ENCODE data around the gene ADM2. TPM values are rescaled to one million over a fixed set of nuclear protein-coding genes. Genes with fewer than 3 reads are reported as not detected.

ADM2 gene
- total RNA-seq, 1 donor from 2014 or later = 23.0 TPM

DNA sequence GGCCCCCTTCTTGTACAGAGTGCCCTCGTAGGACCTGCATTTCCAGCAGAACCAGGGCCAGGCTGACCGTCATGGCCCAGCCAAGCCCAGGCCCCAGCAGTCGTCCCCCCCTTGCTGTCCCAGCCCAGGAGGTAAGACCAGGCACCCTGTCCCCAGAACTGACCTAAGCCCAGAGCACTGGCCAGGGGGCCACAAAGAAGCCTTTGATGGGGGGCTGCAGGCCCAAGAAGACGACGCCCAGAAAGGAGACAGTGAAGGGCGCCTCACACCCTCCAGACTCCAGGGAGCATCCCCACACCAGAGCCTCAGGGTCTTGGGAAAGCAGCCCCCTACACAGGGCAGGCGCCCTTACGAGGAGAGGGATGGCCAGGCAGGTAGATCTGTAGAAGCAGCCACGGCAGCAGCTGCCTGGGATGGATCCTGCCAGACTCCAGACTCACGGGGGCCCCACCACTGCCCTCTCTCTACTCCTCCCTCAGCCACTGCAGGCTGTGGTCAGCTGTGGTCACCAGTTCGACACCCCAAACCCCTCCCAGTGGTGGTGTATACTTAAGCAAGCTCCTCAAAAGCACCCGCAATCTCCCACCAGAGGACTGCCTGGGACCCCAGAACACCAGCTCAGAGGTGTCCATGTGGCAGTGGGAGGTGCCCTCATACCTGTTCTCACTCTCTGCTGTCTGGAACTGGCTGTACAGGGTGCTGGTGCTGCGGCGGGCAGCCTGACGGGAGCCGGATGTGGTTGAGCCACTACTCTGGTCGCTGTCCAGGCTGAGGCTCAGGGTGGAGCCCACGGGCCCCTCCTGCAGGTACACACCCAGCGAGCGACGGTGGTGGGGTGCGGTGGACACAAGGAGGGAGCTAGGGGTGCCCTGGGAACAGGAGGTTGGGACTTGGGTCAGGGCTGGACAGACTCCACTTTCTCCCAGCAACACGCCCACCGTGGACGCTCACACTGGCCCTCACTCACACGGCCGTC is 33.5 kb upstream of the ADM2 start:
- Mint-ChIP-seq H3K4me3 (ENCODE audit: unreplicated experiment) (no peak overlapping the region), H3K4me1 (ENCODE audit: low read depth, unreplicated experiment) (peaks cover 3% of the 10 kb centered on the region), H3K36me3 (ENCODE audit: low read depth, unreplicated experiment) (peaks cover 7% of the 10 kb centered on the region), H3K27me3 (ENCODE audit: low read depth, unreplicated experiment) (no peaks in the 10 kb centered on the region), H3K27ac (ENCODE audit: unreplicated experiment) (peak overlapping the region; percentile 72), H3K9me3 (ENCODE audit: unreplicated experiment) (no peaks in the 10 kb centered on the region)
- H3K4me2 ChIP-seq (ENCODE audit: low read length) = no peak overlapping the region
- H2AFZ ChIP-seq (ENCODE audit: low read depth, low read length) = no peak overlapping the region
- peaks cover 44% of the 10 kb centered on the region for H4K20me1 ChIP-seq (ENCODE audit: insufficient read depth, low read length)
- H3K36me3 ChIP-seq (ENCODE audit: insufficient read depth, low read length) = peaks cover 4% of the 10 kb centered on the region
- no peak overlapping the region for H3K4me3 ChIP-seq (ENCODE audit: insufficient read depth, low read depth, low read length)
- no peaks in the 10 kb centered on the region for H3K79me2 ChIP-seq (ENCODE audit: insufficient read depth, low read length)
- no peaks in the 10 kb centered on the region for H3K27me3 ChIP-seq (ENCODE audit: insufficient read depth, low read length)
- no peak overlapping the region for H3K9ac ChIP-seq (ENCODE audit: low read length)
- no peak overlapping the region for H3K27ac ChIP-seq (ENCODE audit: low read depth, low read length)
- no peak for TF ChIP-seq EZH2 (IDR thresholded peaks at IDR 0.05; ENCODE audit: insufficient read depth, low read length)
- TF ChIP-seq, protein P1, sequence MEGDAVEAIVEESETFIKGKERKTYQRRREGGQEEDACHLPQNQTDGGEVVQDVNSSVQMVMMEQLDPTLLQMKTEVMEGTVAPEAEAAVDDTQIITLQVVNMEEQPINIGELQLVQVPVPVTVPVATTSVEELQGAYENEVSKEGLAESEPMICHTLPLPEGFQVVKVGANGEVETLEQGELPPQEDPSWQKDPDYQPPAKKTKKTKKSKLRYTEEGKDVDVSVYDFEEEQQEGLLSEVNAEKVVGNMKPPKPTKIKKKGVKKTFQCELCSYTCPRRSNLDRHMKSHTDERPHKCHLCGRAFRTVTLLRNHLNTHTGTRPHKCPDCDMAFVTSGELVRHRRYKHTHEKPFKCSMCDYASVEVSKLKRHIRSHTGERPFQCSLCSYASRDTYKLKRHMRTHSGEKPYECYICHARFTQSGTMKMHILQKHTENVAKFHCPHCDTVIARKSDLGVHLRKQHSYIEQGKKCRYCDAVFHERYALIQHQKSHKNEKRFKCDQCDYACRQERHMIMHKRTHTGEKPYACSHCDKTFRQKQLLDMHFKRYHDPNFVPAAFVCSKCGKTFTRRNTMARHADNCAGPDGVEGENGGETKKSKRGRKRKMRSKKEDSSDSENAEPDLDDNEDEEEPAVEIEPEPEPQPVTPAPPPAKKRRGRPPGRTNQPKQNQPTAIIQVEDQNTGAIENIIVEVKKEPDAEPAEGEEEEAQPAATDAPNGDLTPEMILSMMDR (IDR thresholded peaks at IDR 0.05; ENCODE audit: insufficient read depth, low read depth, low read length) = no peak
- DNase-seq (ENCODE audit: low read depth) (no peak), FAIRE-seq (no peak)
- peaks cover 7% of the 10 kb centered on the region for H3K4me1 ChIP-seq (ENCODE audit: insufficient read depth, low read length)
- H3K9me3 ChIP-seq (ENCODE audit: insufficient read depth, low read depth, low read length) = no peaks in the 10 kb centered on the region

DNA sequence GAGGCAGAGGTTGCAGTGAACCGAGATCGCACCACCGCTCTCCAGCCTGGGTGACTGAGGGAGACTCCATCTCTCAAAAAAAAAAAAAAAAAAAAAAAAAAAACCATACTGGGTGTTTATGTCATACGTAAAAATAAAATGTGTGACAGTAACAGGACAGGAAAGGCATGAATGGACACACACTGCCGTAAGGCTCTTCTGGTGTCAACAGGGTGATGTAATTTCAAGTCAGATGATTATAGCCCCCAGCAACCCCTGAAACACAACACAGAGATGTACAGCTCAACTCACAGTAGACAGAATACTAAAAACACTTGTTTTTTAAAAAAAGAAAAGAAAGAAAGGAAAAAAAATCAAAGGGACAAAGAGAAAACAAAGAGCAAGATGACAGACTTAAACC is 28.7 kb upstream of the ADM2 start:
- Histone ChIP-seq H3K27ac (ENCODE audit: low read depth, low read length) (no peak overlapping the region), H2AFZ (ENCODE audit: low read depth, low read length) (no peak overlapping the region), H3K4me3 (ENCODE audit: insufficient read depth, low read depth, low read length) (no peak overlapping the region), H3K9me3 (ENCODE audit: insufficient read depth, low read depth, low read length) (no peaks in the 10 kb centered on the region), H3K9ac (ENCODE audit: low read length) (no peak overlapping the region), H3K27me3 (ENCODE audit: insufficient read depth, low read length) (no peaks in the 10 kb centered on the region), H3K36me3 (ENCODE audit: insufficient read depth, low read length) (peaks cover 8% of the 10 kb centered on the region), H3K4me1 (ENCODE audit: insufficient read depth, low read length) (no peaks in the 10 kb centered on the region), H3K4me2 (ENCODE audit: low read length) (no peak overlapping the region), H4K20me1 (ENCODE audit: insufficient read depth, low read length) (peaks cover 20% of the 10 kb centered on the region), H3K79me2 (ENCODE audit: insufficient read depth, low read length) (no peaks in the 10 kb centered on the region)
- FAIRE-seq = no peak
- no peak overlapping the region for H3K4me3 Mint-ChIP-seq (ENCODE audit: unreplicated experiment)
- no peak for TF ChIP-seq EZH2 (IDR thresholded peaks at IDR 0.05; ENCODE audit: insufficient read depth, low read length)
- TF ChIP-seq, protein P1 (IDR thresholded peaks at IDR 0.05; ENCODE audit: insufficient read depth, low read depth, low read length) = no peak
- H3K27me3 Mint-ChIP-seq (ENCODE audit: low read depth, unreplicated experiment) = no peaks in the 10 kb centered on the region
- no peaks in the 10 kb centered on the region for H3K4me1 Mint-ChIP-seq (ENCODE audit: low read depth, unreplicated experiment)
- no peak for DNase-seq (ENCODE audit: low read depth)
- peak overlapping the region; percentile 60 for H3K27ac Mint-ChIP-seq (ENCODE audit: unreplicated experiment)
- no peaks in the 10 kb centered on the region for H3K9me3 Mint-ChIP-seq (ENCODE audit: unreplicated experiment)
- peaks cover 14% of the 10 kb centered on the region for H3K36me3 Mint-ChIP-seq (ENCODE audit: low read depth, unreplicated experiment)
